Chondrocyte (in vitro differentiated cells): ENCODE measurements around the gene PDILT. TPM values are rescaled to one million over a fixed set of nuclear protein-coding genes. Genes with fewer than 3 reads are reported as not detected.

Experiments
- DNase-seq: peaks from one replicate; pipeline ENCODE4 v3.0.0; 2021; ENCODE audit warnings: mixed read lengths, low spot score
- H3K27ac Mint-ChIP-seq: one replicate; pipeline ENCODE4 v1.8.0; 2021; ENCODE audit warnings: mild to moderate bottlenecking, moderate library complexity, mixed read lengths; ENCODE audit not compliant: unreplicated experiment
- H3K27me3 Mint-ChIP-seq: 2 replicates; pipeline ENCODE4 v1.8.0; 2021; ENCODE audit warnings: low read depth, mixed read lengths
- H3K36me3 Mint-ChIP-seq: 2 replicates; pipeline ENCODE4 v1.8.0; 2021; ENCODE audit warnings: low read depth, mixed read lengths
- H3K4me1 Mint-ChIP-seq: 2 replicates; pipeline ENCODE4 v1.8.0; 2021; ENCODE audit warnings: low read depth, mild to moderate bottlenecking, mixed read lengths
- H3K4me3 Mint-ChIP-seq: one replicate; pipeline ENCODE4 v1.8.0; 2021; ENCODE audit warnings: mild to moderate bottlenecking, moderate library complexity, mixed read lengths; ENCODE audit not compliant: unreplicated experiment
- H3K9me3 Mint-ChIP-seq: 2 replicates; pipeline ENCODE4 v1.8.0; 2021; ENCODE audit warnings: low read depth, mixed read lengths
- total RNA-seq: library from RNA; stranded (reverse); gene quantifications from 3 replicates; pipeline ENCODE4 v1.2.1, GENCODE V29; 2021
- TF ChIP-seq, protein P1 (sequence below): fragments of 200-600 bp; sonication (generic); IDR thresholded peaks from 2 replicates; pipeline ENCODE4 v1.5.0; 2021; ENCODE audit warnings: antibody characterized with exemption, mild to moderate bottlenecking, moderate library complexity

The PDILT gene
- total RNA-seq, 1 donor from 2014 or later: not detected

DNA sequence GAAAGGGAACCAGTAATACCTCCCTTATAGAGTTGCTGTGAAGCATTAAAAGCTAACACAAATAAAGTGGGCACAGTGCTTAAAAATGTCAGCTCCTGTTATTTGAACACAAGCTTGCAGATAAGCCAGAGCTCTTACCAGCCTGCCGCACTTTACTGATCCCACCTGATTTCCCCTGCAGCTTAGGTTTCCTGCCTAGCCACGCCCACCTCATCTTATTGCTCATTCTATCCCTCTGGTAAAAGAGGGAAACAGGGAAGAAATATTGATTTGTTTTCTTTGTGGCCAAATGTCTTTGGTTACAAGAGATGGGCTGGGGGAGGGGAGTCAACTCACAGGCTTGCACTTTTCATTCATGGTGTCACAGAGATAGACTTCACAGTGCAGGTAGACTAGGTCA, 67.6 kb downstream of the PDILT start:
- no peaks in the 10 kb centered on the region for H3K4me1 Mint-ChIP-seq
- DNase-seq: no peak
- H3K27ac Mint-ChIP-seq: no peak overlapping the region
- TF ChIP-seq, protein P1, sequence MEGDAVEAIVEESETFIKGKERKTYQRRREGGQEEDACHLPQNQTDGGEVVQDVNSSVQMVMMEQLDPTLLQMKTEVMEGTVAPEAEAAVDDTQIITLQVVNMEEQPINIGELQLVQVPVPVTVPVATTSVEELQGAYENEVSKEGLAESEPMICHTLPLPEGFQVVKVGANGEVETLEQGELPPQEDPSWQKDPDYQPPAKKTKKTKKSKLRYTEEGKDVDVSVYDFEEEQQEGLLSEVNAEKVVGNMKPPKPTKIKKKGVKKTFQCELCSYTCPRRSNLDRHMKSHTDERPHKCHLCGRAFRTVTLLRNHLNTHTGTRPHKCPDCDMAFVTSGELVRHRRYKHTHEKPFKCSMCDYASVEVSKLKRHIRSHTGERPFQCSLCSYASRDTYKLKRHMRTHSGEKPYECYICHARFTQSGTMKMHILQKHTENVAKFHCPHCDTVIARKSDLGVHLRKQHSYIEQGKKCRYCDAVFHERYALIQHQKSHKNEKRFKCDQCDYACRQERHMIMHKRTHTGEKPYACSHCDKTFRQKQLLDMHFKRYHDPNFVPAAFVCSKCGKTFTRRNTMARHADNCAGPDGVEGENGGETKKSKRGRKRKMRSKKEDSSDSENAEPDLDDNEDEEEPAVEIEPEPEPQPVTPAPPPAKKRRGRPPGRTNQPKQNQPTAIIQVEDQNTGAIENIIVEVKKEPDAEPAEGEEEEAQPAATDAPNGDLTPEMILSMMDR: no peak
- no peak overlapping the region for H3K4me3 Mint-ChIP-seq
- peaks cover 8% of the 10 kb centered on the region for H3K27me3 Mint-ChIP-seq
- no peaks in the 10 kb centered on the region for H3K36me3 Mint-ChIP-seq
- H3K9me3 Mint-ChIP-seq: no peaks in the 10 kb centered on the region

DNA sequence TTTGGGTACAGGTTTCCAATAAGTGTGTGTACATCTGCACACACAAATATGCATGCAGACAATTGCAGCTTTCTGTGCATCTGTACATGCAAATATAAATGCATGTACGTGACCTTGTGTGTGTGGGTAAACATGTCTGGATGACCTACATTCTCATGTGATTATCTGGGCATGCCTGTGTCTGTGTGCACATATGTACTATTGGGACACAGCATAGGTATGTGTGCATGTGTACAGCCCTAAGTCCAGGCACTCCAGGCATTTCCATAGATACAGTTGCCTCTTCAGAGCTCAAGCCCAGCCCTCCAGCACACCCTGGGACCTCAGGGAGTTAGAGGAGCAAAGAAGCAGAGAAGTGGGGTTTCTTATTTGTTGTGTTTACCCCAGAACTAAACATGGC, 70.1 kb downstream of the PDILT start:
- Mint-ChIP-seq H3K9me3 (no peaks in the 10 kb centered on the region), H3K27ac (no peak overlapping the region), H3K4me1 (no peaks in the 10 kb centered on the region), H3K36me3 (no peaks in the 10 kb centered on the region), H3K27me3 (peaks cover 8% of the 10 kb centered on the region), H3K4me3 (no peak overlapping the region)
- DNase-seq: no peak
- TF ChIP-seq, protein P1: no peak

DNA sequence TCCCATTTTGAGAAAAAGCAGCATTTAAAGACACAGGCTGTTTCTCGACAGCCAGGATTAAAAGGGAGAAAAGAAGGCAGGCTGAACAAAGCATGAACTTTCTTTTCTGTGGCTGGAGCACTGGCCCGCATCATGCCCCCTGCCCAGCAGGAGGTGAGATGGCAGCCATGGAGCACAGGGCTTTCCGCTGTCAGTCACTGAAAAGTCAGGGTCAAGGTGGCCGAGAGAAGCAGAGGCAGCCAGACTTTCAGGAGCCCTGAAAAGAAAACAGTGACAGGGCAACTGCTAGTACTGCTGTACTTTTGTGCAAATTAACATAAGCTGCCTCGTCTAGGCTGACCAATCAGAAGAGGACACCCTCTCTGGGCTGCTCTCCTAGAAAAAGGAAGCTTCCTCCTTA, 71.4 kb downstream of the PDILT start:
- no peak overlapping the region for H3K4me3 Mint-ChIP-seq
- no peaks in the 10 kb centered on the region for H3K36me3 Mint-ChIP-seq
- no peaks in the 10 kb centered on the region for H3K9me3 Mint-ChIP-seq
- H3K27ac Mint-ChIP-seq: no peak overlapping the region
- peaks cover 9% of the 10 kb centered on the region for H3K27me3 Mint-ChIP-seq
- no peaks in the 10 kb centered on the region for H3K4me1 Mint-ChIP-seq
- DNase-seq: no peak
- TF ChIP-seq, protein P1: no peak

DNA sequence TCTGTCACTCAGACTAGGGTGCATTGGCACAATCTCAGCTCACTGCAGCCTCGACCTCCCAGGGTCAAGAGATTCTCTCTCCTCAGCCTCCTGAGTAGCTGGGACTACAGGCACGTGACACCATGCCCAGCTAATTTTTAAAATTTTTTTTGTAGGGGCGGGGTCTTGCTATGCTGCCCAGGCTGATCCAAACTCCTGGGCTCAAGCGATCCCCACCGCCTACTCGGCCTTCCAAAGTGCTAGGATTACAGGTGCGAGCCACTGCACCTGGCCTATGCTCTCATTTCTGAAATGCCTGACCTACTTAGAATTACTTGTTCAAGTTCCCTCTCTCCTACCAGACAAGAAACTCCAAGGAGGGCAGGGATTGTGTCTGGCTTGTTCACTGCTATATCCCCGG, 72.1 kb downstream of the PDILT start:
- Mint-ChIP-seq H3K27me3 (peaks cover 7% of the 10 kb centered on the region), H3K9me3 (no peaks in the 10 kb centered on the region), H3K27ac (no peak overlapping the region), H3K4me3 (no peak overlapping the region), H3K4me1 (no peaks in the 10 kb centered on the region), H3K36me3 (no peaks in the 10 kb centered on the region)
- TF ChIP-seq, protein P1: no peak
- DNase-seq: no peak

DNA sequence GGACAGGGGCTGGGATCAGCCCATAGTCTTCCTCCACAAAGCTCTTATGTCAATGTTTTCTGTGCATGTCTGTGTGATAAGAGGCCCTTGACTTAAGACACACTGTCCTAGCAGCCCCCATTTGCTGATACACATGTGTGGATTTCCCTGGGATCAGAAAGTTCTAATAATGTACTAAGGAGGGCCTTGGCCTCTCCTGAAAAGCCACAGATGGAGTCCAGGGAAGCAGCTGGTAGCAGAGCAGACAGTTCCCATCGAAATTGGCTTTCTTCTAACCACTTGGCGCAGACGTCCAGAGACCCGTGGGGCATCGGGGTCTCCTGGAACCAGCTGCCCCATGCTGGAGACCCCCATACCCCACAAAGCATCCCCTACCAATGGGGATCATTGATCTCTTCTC, 72.9 kb downstream of the PDILT start:
- H3K4me3 Mint-ChIP-seq: no peak overlapping the region
- H3K27ac Mint-ChIP-seq: no peak overlapping the region
- DNase-seq: no peak
- H3K4me1 Mint-ChIP-seq: no peaks in the 10 kb centered on the region
- TF ChIP-seq, protein P1: no peak
- no peaks in the 10 kb centered on the region for H3K9me3 Mint-ChIP-seq
- H3K36me3 Mint-ChIP-seq: no peaks in the 10 kb centered on the region
- H3K27me3 Mint-ChIP-seq: peaks cover 7% of the 10 kb centered on the region
